HCT116 (cell line): Measurements from ENCODE around the gene CREB3L4. TPM values are rescaled to one million over a fixed set of nuclear protein-coding genes. Genes with fewer than 3 reads are reported as not detected.
A peak's percentile ranks its signal among the peaks of the same experiment; 100 is the strongest.

Source experiments
- ATAC-seq: fragments of 200-7000 bp; cut with Tn5 transposase; 2 replicates; pipeline ENCODE4 v1.9.1; 2020; ENCODE audit warnings: mild to moderate bottlenecking, moderate library complexity
- BruUV-seq: library from RNA; stranded (reverse); fragments of 400-500 nt; replicated peaks from 2 replicates; lab custom pipeline; 2021; lab: Mats Ljungman, UMichigan
- CTCF ChIA-PET: fragments of 300-600 bp; sonication (Branson Sonifier 250); formaldehyde crosslinking; loops from one replicate; lab custom pipeline; 2021; ENCODE audit warnings: antibody characterized with exemption; lab: Charles Lee
- POLR2A ChIA-PET: fragments of 300-600, 350-600 bp; sonication (Branson Sonifier 250); formaldehyde crosslinking; loops from one replicate; lab custom pipeline; 2021; ENCODE audit warnings: antibody characterized with exemption; lab: Charles Lee
- RAD21 ChIA-PET, 2 experiments: fragments of 300-600 bp; sonication (Branson Sonifier 250); formaldehyde crosslinking; loops; one replicate each; lab custom pipeline; 2023; ENCODE audit warnings: low total read pairs in 2 of 2; ENCODE audit not compliant: uncharacterized antibody in 2 of 2, unreplicated experiment in 2 of 2, low non-redundant PET in 1 of 2; lab: Charles Lee
- DNase-seq: peaks from one replicate; pipeline ENCODE4 v3.0.0-alpha.2; 2010; ENCODE audit warnings: low read depth, low spot score
- H2AFZ ChIP-seq: fragments of 200-600 bp; shearing (Covaris generic), sonication (generic); 2 replicates; pipeline ENCODE4 v1.6.1; 2017; ENCODE audit warnings: low read depth, mixed run types, mixed read lengths, antibody characterized with exemption, low read length; ENCODE audit not compliant: poor library complexity, severe bottlenecking
- H3K27ac ChIP-seq: 2 replicates; pipeline ENCODE4 v1.5.1; 2012; ENCODE audit warnings: low read depth, low read length
- H3K27me3 ChIP-seq: fragments of 200-600 bp; sonication (generic); 2 replicates; pipeline ENCODE4 v1.6.1; 2016; ENCODE audit warnings: mixed run types, low read length, mixed read lengths; ENCODE audit not compliant: insufficient read depth
- H3K36me3 ChIP-seq, 2 experiments: fragments of 200-500 bp in 1 of 2; fragments of 200-600 bp in 1 of 2; sonication (Bioruptor generic) in 1 of 2; sonication (generic) in 1 of 2; 2 replicates each; pipeline versions ENCODE4 v1.5.1 to v1.6.1; 2014 to 2016; ENCODE audit warnings: low read length in 2 of 2, inconsistent platforms in 1 of 2, mixed read lengths in 1 of 2, mixed run types in 1 of 2; ENCODE audit not compliant: insufficient read depth in 2 of 2, control insufficient read depth in 1 of 2
- H3K4me1 ChIP-seq, 2 experiments: fragments of 200-600 bp in 1 of 2; sonication (generic) in 1 of 2; 2 replicates each; pipeline versions ENCODE4 v1.5.1 to v1.6.1; 2012 to 2017; ENCODE audit warnings: low read length in 2 of 2, inconsistent platforms in 1 of 2, mild to moderate bottlenecking in 1 of 2, mixed read lengths in 1 of 2, mixed run types in 1 of 2, moderate library complexity in 1 of 2; ENCODE audit not compliant: insufficient read depth in 2 of 2, control insufficient read depth in 1 of 2
- H3K4me2 ChIP-seq: fragments of 200-600 bp; sonication (generic); 2 replicates; pipeline ENCODE4 v1.6.1; 2017; ENCODE audit warnings: mixed run types, low read length, mixed read lengths
- H3K4me3 ChIP-seq, 2 experiments: fragments of 200-600 bp in 1 of 2; sonication (generic) in 1 of 2; replicated peaks in 1 of 2; 2 replicates each; pipeline ENCODE4 v1.5.1; 2011 to 2016; ENCODE audit warnings: low read length in 2 of 2, control low read depth in 1 of 2, low read depth in 1 of 2, mild to moderate bottlenecking in 1 of 2, mixed read lengths in 1 of 2, mixed run types in 1 of 2
- H3K79me2 ChIP-seq: fragments of 200-600 bp; sonication (generic); 2 replicates; pipeline ENCODE4 v1.6.1; 2017; ENCODE audit warnings: mild to moderate bottlenecking, mixed run types, low read length, moderate library complexity, mixed read lengths; ENCODE audit not compliant: insufficient read depth
- H3K9ac ChIP-seq: fragments of 200-600 bp; sonication (generic); 2 replicates; pipeline ENCODE4 v1.6.1; 2016; ENCODE audit warnings: low read length, mixed read lengths
- H3K9me2 ChIP-seq: fragments of 200-600 bp; sonication (generic), shearing (Covaris generic); 2 replicates; pipeline ENCODE4 v1.6.1; 2017; ENCODE audit warnings: mixed run types, mild to moderate bottlenecking, moderate library complexity; ENCODE audit not compliant: insufficient read depth
- H3K9me3 ChIP-seq, 2 experiments: fragments of 200-500 bp in 1 of 2; fragments of 200-600 bp in 1 of 2; sonication (Bioruptor generic) in 1 of 2; sonication (generic) in 1 of 2; 2 replicates each; pipeline ENCODE4 v1.6.1; 2014 to 2017; ENCODE audit warnings: low read length in 2 of 2, mixed read lengths in 2 of 2, inconsistent platforms in 1 of 2, low read depth in 1 of 2, mild to moderate bottlenecking in 1 of 2, mixed run types in 1 of 2, moderate library complexity in 1 of 2; ENCODE audit not compliant: control insufficient read depth in 1 of 2, insufficient read depth in 1 of 2
- H4K20me1 ChIP-seq: fragments of 200-600 bp; sonication (generic), shearing (Covaris generic); 2 replicates; pipeline ENCODE4 v1.6.1; 2017; ENCODE audit warnings: mixed run types, mild to moderate bottlenecking, moderate library complexity; ENCODE audit not compliant: insufficient read depth
- CBX3 ChIP-seq: IDR thresholded peaks from 2 replicates; pipeline ENCODE4 v1.6.1; 2012; ENCODE audit warnings: low read depth
- CEBPB ChIP-seq: IDR thresholded peaks from 2 replicates; pipeline ENCODE4 v1.6.1; 2012; ENCODE audit warnings: low read depth
- EGR1 ChIP-seq: IDR thresholded peaks from 2 replicates; pipeline ENCODE4 v1.6.1; 2012; ENCODE audit warnings: low read depth
- EZH2phosphoT487 ChIP-seq: fragments of 200-600 bp; IDR thresholded peaks from 2 replicates; pipeline ENCODE4 v1.6.1; 2018; ENCODE audit warnings: antibody characterized with exemption, borderline replicate concordance
- FOSL1 ChIP-seq: IDR thresholded peaks from 2 replicates; pipeline ENCODE4 v1.6.1; 2012; ENCODE audit warnings: low read depth
- JUND ChIP-seq: IDR thresholded peaks from 2 replicates; pipeline ENCODE4 v1.6.1; 2012
- POLR2AphosphoS5 ChIP-seq: IDR thresholded peaks from 2 replicates; pipeline ENCODE4 v1.6.1; 2011; ENCODE audit warnings: mild to moderate bottlenecking, low read depth, low read length, moderate library complexity
- RAD21 ChIP-seq: IDR thresholded peaks from 2 replicates; pipeline ENCODE4 v1.6.1; 2012; ENCODE audit warnings: low read depth, mild to moderate bottlenecking
- SIN3A ChIP-seq: IDR thresholded peaks from 2 replicates; pipeline ENCODE4 v1.6.1; 2012; ENCODE audit warnings: low read depth
- SP1 ChIP-seq: IDR thresholded peaks from 2 replicates; pipeline ENCODE4 v1.6.1; 2012; ENCODE audit warnings: low read depth
- TCF7L2 ChIP-seq: IDR thresholded peaks from 2 replicates; pipeline ENCODE4 v1.7.0; 2011; ENCODE audit warnings: borderline replicate concordance, inconsistent platforms; ENCODE audit not compliant: insufficient read depth, insufficient read length; ENCODE audit errors: extremely low read depth
- ZFX ChIP-seq: fragments of 450-650 bp; IDR thresholded peaks from 2 replicates; pipeline ENCODE4 v1.6.1; 2017
- ZNF274 ChIP-seq: fragments of 200-500 bp; sonication (Bioruptor generic); IDR thresholded peaks from 2 replicates; pipeline ENCODE4 v1.6.1; 2014; ENCODE audit warnings: mild to moderate bottlenecking, low read depth, low read length, inconsistent platforms
- intact Hi-C: fragments of 100-400 bp; cut with micrococcal nuclease; formaldehyde crosslinking; loops from 2 replicates; pipeline ENCODE4 v1.10.0; 2022
- total RNA-seq: library from RNA; stranded (reverse); gene quantifications from one replicate; pipeline ENCODE4 v1.2.1, GENCODE V29; 2021; ENCODE audit not compliant: unreplicated experiment
- TF ChIP-seq, protein P1 (sequence below): IDR thresholded peaks from 2 replicates; pipeline ENCODE4 v1.6.1; 2012; ENCODE audit warnings: low read depth
- TF ChIP-seq, protein P2 (sequence below), 3 experiments: fragments of 200-600 bp in 1 of 3; sonication (generic) in 1 of 3; IDR thresholded peaks in 2 of 3; conservative IDR thresholded peaks in 1 of 3; 2 replicates each; pipeline ENCODE4 v1.5.1; 2012 to 2017; ENCODE audit warnings: low read depth in 2 of 3, low read length in 2 of 3, antibody characterized with exemption in 1 of 3, borderline replicate concordance in 1 of 3, control low read depth in 1 of 3, mild to moderate bottlenecking in 1 of 3, mixed read lengths in 1 of 3, mixed run types in 1 of 3, moderate library complexity in 1 of 3; ENCODE audit not compliant: insufficient read depth in 1 of 3
- TF ChIP-seq, protein P3 (sequence below): IDR thresholded peaks from 2 replicates; pipeline ENCODE4 v1.6.1; 2011; ENCODE audit warnings: mild to moderate bottlenecking, low read length, moderate library complexity; ENCODE audit not compliant: insufficient replicate concordance; ENCODE audit errors: extremely low read depth

The CREB3L4 gene
- total RNA-seq, 1 experiment from 2014 or later, result 15.3 TPM

DNA sequence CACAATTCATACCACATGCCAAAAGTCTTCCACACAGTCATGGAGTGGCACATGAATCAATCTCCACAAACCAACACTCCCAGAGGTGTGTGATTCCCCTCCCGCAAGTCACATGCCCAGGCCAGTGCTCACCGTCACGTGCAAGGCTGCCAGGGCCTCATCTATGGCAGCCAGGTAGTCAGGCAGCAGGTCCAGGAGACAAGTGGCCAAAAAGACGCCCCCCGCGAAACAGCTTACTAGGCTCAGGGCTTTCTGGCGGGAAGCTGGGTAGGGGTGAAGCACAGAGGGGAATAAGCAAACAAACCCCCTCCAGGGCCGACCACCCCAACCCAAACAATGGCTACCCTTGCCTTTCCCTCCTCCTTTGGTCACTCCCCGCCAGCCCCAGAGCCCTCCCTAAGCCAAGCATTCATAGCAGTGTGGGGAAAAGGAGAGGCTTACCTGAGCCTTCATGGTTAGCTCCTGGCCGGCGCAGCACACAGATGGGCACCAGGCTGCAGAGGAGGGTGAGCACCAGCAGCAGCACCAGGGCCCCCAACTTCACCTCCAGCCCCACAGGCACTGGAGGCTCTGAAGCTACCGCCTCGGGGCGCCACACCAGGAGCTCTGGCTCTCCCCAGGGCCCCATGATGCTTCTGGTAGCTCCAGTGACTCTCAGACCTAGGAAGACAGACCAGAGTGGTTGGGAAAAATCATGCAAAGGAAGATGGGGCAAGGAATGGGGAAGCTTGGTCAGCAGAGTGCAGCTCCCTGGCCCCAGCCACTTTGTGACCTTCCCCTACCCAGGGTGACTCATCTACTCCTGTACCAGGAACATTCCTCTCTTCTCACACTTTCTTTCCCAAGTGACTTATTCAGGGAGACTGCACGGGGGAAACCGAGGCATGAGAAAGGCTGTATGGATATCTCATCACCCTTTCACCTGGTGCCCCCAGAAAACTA lies 5.3 kb upstream of the CREB3L4 start:
- Histone ChIP-seq H3K4me2 (peak overlapping the region; percentile 86), H3K9me3 (no peaks in the 10 kb centered on the region), H4K20me1 (no peaks in the 10 kb centered on the region), H3K36me3 (peaks cover 5 to 11% of the 10 kb centered on the region in 2 experiments; a peak in 1 of 4 replicates), H2AFZ (no peak overlapping the region), H3K4me3 (peak overlapping the region; percentile 94 to 97), H3K27me3 (no peaks in the 10 kb centered on the region), H3K27ac (peak overlapping the region; percentile 93), H3K9me2 (no peaks in the 10 kb centered on the region), H3K79me2 (peaks cover 41% of the 10 kb centered on the region), H3K4me1 (peaks cover 26 to 58% of the 10 kb centered on the region in 2 experiments), H3K9ac (peak overlapping the region; percentile 96)
- ChIA-PET CTCF (interaction anchor here (2.1 kb wide), 1 partner anchor 16 kb away, joined by 9 read pairs; the partner anchor contains the start of gene DENND4B), POLR2A (interaction anchor here (1.0 to 2.8 kb wide), 3 partner anchors 16 to 40 kb away, joined by 3 to 18 read pairs (median 7); partner anchors contain the start of genes DENND4B, GATAD2B and RPS27), RAD21 (no interaction called here)
- BruUV-seq, result no TSS peak
- ATAC-seq, result no peak
- TF ChIP-seq CBX3 (no peak), ZNF274 (no peak), RAD21 (no peak), JUND (no peak), SIN3A (no peak), EZH2phosphoT487 (no peak), FOSL1 (no peak), POLR2AphosphoS5 (no peak), CEBPB (no peak), EGR1 (no peak), TCF7L2 (no peak), ZFX (no peak), SP1 (no peak)
- TF ChIP-seq, protein P1, sequence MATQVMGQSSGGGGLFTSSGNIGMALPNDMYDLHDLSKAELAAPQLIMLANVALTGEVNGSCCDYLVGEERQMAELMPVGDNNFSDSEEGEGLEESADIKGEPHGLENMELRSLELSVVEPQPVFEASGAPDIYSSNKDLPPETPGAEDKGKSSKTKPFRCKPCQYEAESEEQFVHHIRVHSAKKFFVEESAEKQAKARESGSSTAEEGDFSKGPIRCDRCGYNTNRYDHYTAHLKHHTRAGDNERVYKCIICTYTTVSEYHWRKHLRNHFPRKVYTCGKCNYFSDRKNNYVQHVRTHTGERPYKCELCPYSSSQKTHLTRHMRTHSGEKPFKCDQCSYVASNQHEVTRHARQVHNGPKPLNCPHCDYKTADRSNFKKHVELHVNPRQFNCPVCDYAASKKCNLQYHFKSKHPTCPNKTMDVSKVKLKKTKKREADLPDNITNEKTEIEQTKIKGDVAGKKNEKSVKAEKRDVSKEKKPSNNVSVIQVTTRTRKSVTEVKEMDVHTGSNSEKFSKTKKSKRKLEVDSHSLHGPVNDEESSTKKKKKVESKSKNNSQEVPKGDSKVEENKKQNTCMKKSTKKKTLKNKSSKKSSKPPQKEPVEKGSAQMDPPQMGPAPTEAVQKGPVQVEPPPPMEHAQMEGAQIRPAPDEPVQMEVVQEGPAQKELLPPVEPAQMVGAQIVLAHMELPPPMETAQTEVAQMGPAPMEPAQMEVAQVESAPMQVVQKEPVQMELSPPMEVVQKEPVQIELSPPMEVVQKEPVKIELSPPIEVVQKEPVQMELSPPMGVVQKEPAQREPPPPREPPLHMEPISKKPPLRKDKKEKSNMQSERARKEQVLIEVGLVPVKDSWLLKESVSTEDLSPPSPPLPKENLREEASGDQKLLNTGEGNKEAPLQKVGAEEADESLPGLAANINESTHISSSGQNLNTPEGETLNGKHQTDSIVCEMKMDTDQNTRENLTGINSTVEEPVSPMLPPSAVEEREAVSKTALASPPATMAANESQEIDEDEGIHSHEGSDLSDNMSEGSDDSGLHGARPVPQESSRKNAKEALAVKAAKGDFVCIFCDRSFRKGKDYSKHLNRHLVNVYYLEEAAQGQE, result no peak
- TF ChIP-seq, protein P2, sequence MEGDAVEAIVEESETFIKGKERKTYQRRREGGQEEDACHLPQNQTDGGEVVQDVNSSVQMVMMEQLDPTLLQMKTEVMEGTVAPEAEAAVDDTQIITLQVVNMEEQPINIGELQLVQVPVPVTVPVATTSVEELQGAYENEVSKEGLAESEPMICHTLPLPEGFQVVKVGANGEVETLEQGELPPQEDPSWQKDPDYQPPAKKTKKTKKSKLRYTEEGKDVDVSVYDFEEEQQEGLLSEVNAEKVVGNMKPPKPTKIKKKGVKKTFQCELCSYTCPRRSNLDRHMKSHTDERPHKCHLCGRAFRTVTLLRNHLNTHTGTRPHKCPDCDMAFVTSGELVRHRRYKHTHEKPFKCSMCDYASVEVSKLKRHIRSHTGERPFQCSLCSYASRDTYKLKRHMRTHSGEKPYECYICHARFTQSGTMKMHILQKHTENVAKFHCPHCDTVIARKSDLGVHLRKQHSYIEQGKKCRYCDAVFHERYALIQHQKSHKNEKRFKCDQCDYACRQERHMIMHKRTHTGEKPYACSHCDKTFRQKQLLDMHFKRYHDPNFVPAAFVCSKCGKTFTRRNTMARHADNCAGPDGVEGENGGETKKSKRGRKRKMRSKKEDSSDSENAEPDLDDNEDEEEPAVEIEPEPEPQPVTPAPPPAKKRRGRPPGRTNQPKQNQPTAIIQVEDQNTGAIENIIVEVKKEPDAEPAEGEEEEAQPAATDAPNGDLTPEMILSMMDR (IDR thresholded peaks at IDR 0.05 in 2 of 3, conservative IDR thresholded peaks at IDR 0.05 in 1 of 3; ENCODE audit: borderline replicate concordance in 1 of 3, insufficient read depth in 1 of 3, low read depth in 2 of 3, low read length in 2 of 3), result no peak
- TF ChIP-seq, protein P3, sequence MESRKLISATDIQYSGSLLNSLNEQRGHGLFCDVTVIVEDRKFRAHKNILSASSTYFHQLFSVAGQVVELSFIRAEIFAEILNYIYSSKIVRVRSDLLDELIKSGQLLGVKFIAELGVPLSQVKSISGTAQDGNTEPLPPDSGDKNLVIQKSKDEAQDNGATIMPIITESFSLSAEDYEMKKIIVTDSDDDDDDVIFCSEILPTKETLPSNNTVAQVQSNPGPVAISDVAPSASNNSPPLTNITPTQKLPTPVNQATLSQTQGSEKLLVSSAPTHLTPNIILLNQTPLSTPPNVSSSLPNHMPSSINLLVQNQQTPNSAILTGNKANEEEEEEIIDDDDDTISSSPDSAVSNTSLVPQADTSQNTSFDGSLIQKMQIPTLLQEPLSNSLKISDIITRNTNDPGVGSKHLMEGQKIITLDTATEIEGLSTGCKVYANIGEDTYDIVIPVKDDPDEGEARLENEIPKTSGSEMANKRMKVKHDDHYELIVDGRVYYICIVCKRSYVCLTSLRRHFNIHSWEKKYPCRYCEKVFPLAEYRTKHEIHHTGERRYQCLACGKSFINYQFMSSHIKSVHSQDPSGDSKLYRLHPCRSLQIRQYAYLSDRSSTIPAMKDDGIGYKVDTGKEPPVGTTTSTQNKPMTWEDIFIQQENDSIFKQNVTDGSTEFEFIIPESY, result no peak
- intact Hi-C loops, result loop anchor here (5.0 kb wide), 1 partner anchor 180 kb away; no protein-coding TSS in a partner anchor
- no peak for DNase-seq
